Measurements from ENCODE around the gene GHRL. TPM values are rescaled to one million over a fixed set of nuclear protein-coding genes. Genes with fewer than 3 reads are reported as not detected.
"Not testable (repeated sequence)": the region's sequence is repeated elsewhere in the genome, so short reads cannot be mapped to it uniquely, and the experiment has no call there.

Gene GHRL
- total RNA-seq, 1 experiment from 2014 or later: not detected

DNA sequence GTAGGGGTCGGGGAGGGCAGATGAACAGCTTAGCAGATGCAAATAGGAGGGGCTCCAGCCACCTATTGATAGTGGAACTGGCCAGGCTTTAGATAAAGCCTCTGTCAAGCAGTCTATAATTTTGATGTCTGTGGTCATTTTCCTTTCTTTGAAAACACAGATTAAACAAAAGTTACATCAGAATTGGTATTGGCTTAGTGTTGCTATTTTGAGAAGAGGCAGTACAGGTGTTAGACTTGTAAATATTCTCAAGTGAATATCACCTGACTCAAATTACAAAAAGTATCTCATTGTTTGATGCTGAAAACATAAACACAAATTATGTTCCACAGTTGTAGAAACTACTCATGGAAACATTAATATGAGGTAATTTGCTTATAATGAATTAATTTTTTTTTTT is 18.1 kb downstream of the GHRL start:
- DNase-seq (ENCODE audit: low spot score): no peak

DNA sequence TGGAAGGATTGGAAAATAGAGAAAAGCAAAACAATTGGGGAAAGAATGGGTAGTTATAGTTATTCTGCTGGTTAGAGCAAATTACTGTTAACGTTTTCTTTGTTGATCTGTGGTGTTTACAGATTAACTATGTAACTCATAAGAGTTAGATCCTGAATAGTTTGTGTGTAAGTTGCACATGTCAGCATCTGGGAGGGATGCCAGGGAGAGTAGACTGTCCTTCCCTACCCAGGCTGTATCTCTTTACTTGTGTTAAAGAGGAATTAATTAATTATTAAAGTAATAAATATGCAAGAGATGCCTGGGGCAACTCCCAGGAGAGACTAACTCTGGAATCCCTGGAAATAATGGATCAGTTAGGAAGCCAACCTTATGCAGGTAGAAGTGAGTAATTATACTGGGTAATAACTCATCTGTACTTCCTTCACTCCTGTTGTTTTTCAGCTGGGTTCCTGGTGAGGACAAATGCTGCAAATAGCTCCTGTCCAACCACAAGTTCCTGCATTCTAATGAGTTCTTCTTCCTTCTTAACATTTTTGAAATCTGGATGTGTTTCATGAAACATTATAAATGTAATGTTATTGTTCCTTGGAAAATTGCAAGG is 18.9 kb downstream of the GHRL start:
- DNase-seq (ENCODE audit: low spot score): no peak

- no peak for DNase-seq (ENCODE audit: low spot score)
Observed at GRCh38 chr3:10272977-10273376, 19.8 kb downstream of the GHRL start.

DNA sequence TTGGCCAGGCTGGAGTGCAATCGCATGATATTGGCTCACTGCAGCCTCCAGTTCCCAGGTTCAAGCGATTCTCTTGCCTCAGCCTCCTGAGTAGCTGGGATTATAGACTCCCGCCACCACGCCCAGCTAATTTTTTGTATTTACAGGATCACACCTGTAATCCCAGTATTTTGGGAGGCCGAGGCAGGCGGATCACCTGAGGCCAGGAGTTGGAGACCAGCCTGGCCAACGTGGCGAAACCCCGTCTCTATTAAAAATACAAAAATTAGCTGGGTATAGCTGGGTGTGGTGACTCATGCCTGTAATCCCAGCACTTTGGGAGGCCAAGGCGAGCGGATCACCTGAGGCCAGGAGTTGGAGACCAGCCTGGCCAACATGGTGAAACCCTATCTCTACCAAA is 20.3 kb downstream of the GHRL start:
- not testable (repeated sequence) for DNase-seq (ENCODE audit: low spot score)

GRCh38 chr3:10269443-10269842 is 23.3 kb downstream of the GHRL start:
- DNase-seq (ENCODE audit: low spot score): no peak

- DNase-seq (ENCODE audit: low spot score): no peak
Observed at GRCh38 chr3:10268930-10269329, 23.8 kb downstream of the GHRL start.

DNA sequence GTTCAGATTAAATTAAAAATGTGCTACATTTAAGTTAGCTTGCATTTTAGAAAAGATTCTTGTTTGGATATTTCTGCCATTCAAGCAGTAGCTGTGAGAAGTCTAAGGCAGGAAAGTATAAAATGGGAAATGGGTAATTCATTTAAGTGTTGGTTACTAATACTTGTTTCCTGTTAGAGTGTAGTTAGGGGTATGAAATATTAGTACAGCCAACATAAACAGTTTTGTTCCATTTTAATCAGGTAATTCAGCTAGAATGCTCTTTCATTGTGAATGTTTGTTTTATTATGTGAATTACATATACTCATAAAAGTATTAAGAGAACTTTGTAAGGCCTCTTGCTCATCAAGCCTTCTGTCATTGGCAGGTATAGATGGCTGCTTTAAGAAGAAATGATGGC is 24.6 kb downstream of the GHRL start:
- no peak for DNase-seq (ENCODE audit: low spot score)

- not testable (repeated sequence) for DNase-seq (ENCODE audit: low spot score)
Observed at GRCh38 chr3:10266936-10267335, 25.8 kb downstream of the GHRL start.

- DNase-seq (ENCODE audit: low spot score): no peak
Observed at GRCh38 chr3:10265833-10266232, 26.9 kb downstream of the GHRL start.

DNA sequence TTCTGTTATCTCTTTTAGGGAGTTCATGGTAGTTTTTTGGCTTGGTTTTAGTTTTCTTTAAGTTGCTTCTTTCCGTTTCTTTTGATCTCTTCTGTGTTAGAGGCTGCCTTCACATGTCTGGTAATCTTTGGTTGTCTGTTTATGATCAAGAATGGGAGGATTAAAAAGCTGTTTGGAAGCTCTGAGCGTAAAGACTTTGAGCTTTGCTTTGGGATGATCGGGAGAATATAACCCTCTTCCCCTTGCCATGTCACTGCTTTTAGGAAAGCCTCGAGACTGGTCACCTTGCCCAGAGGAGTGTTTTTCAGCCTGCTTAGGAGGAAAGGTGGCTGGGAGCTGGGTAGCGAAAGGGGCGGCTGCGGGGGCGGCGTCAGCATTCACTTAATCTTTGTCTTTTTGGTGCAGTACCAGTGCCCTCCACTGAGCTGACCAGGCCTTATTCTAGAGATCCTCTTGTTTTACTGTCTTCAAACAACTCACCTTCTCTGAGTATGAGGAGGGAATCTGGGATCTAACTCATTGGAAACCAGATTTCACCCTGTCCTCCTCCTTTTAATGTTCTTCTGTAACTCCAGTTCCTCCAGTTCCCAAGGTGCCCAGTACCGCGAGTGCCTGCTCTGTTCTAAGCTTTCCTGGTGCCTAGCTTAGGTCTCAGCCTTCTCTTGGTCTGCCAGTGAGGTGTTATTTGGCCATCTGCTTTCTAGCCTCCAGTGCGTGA is 28.9 kb downstream of the GHRL start:
- peak; percentile 51 for DNase-seq (ENCODE audit: low spot score)

GRCh38 chr3:10262027-10262426 is 30.7 kb downstream of the GHRL start:
- no peak for DNase-seq (ENCODE audit: low spot score)

DNA sequence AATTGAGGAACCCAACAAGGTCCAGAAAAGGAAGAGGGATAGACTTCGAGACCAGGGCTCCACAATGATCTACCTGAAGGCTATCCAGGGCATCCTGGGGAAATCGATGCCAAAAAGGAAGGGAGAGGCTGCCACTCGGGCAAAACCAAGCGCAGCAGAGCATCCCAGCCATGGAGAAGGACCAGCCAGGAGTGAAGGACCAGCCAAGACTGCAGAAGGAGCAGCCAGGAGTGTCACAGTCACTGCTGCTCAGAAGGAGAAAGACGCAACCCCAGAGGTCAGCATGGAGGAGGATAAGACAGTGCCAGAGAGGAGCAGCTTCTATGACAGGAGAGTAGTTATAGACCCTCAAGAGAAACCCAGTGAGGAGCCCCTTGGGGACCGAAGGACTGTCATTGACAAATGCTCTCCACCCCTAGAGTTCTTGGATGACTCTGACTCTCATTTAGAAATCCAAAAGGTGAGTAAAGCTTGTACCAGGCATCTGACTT is 32.5 kb downstream of the GHRL start:
- DNase-seq (ENCODE audit: low spot score): no peak

DNA sequence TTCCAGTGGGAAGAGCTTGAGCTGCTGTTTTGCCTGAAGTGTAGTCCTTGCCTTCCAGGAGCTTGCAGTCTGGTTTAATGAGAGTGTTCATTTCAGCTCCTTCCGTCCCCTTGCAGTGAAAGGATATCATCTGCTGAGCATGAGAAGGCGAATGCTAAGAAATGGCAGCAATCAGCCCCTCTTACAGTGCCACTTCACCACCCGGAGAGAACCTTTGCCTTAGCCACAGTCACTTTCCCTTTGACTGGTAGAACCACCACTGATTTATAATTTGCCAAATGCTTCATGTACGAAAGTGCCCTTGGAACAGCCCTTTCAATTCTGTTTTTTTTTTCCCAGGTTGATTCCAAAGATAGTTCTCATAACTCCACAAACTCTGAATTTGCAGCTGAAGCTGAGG is 32.9 kb downstream of the GHRL start:
- DNase-seq (ENCODE audit: low spot score): no peak

GRCh38 chr3:10259036-10259435 is 33.7 kb downstream of the GHRL start:
- no peak for DNase-seq (ENCODE audit: low spot score)

GRCh38 chr3:10255835-10256234 is 36.9 kb downstream of the GHRL start:
- no peak for DNase-seq (ENCODE audit: low spot score)

DNA sequence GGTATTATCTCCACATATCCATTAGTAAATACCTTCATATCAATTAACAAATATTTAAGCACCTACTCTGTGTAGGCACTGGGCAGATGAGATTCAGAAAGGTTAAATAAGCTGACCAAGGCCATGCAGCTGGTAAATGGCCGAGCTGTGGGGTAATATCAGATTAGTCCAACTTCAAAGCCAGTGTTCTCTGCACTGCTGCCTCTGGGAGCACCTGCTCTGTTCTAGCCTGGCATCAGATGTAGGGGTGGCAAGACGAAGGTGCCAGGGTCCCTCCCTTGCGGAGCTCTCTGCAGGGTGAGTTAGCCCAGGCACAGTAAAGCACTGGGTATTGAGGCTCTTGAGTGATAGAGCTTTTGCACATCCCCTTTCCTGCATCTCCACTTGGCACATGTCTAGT is 39.0 kb downstream of the GHRL start:
- DNase-seq (ENCODE audit: low spot score): no peak

DNA sequence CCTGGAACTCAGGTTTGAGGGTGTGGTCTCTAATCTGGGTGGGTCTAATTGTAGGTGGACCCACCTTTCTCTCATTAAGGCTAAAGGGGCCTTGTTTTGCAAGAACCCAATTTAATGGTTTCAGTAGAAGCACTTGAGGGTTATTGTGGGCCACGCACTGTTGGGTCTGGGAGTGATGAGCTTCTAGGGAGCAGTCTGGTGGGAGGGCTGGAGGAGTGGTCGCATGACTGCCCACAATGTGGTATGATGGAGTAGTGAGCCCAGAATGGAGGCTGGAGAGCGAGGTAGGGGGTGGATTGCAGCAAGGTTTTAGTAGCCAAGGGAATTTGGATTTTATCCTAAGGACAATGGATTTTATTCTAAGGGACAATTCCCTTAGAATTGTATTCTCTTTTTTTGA is 41.7 kb downstream of the GHRL start:
- DNase-seq (ENCODE audit: low spot score): no peak

- no peak for DNase-seq (ENCODE audit: low spot score)
Observed at GRCh38 chr3:10249833-10250232, 42.9 kb downstream of the GHRL start.

DNA sequence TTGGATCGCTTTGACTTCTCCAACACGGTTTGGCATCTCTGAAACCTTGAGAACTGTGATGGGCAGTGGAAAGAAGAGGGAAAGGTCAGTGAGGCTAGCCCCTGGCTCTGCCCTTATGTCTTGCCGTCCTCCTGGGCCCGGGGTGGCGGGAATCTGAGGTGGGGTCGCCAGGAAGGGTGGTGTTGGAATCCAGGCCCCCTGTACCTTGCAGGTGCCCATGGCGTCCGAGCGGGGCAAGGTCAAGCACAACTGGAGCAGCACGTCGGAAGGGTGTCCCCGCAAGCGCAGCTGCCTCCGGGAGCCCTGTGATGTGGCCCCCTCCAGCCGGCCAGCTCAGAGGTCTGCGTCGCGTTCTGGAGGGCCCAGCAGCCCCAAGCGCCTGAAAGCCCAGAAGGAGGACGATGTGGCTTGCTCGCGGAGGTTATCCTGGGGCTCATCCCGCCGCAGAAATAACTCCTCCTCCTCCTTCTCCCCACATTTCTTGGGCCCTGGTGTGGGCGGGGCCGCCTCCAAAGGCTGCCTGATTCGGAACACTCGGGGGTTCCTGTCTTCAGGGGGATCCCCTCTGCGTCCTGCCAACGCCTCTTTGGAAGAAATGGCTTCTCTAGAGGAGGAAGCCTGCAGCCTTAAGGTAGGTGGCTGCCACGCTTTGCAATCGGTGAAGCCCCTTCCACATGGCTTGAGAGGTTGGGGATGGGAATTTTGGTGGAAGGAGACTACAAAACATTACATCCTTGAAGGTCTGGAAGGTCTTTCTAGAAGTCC is 43.6 kb downstream of the GHRL start:
- DNase-seq (ENCODE audit: low spot score): peak; percentile 20

DNA sequence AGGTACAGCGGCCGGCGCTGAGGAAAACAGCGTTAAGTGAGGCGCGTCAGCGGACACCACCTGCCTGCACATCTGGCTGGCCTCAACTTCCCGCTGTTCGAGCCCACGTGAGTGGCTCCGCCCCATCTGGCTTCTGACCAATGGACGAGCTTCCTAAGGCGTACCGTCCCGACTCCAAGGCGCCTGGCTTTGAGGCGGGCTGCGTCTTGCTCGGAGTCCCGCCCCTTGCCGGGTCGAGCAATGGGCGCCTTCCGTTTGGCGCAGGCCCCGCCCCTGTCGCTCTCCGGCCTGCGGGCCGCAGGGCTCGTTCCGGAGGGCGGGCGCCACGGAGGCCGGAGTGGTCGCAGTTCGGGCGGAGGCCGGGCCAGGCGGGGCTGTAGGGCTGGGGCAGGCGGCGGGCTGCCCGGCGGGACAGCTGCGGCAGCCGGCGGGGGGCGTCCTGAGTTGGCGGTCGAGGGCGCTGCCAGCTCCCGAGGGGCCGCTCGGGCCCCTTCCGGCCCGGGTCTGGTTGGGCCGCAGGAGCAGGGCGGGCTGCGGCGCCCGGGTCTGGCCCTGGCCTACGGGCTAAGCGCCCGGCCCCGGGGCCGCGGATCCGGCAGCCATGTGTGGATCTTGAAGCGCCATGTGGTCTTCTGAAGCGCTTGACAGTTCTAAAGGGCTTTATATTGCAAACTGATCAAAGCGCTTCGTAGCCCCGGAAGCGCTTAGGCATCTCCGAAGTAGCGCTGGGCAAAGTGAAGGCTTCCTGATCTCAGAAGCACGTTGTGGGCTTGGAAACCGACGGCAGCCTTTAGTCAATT is 44.4 kb downstream of the GHRL start, which contains the start of gene TATDN2:
TATDN2 (plus strand) TSS at position 276 of the 800 bp plus-strand sequence. CDS start 742 bp downstream, outside the sequence.
- DNase-seq (ENCODE audit: low spot score): peak; percentile 88

DNA sequence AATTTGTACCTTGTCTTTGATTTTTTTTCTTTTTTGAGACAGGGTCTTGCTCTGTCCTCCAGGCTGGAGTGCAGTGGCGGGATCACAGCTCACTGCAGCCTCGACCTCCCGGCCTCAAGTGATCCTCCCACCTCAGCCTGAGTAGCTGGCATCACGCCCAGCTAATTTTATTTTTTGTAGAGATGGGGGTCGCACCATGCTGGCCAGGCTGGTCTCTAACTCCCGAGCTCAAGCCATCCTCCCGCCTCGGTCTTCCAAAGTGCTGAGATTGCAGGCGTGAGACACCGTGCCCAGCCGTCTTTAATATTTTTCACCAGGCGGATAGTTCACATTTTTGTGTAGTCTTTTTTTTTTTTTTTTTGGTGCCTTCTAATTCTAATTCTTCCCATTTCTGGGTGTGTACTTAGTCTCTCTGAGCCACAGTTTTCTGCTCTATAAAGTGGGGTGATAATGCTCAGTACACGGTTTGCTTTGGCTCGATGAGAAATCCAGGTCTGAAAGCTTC is 45.0 kb downstream of the GHRL start:
- DNase-seq (ENCODE audit: low spot score): no peak

Data from HT-29 (cell line).